ENCODE measurements around the gene SEMA3G. TPM values are rescaled to one million over a fixed set of nuclear protein-coding genes. Genes with fewer than 3 reads are reported as not detected.

Gene SEMA3G
- total RNA-seq, 1 donor from 2014 or later = 8.3 TPM

DNA sequence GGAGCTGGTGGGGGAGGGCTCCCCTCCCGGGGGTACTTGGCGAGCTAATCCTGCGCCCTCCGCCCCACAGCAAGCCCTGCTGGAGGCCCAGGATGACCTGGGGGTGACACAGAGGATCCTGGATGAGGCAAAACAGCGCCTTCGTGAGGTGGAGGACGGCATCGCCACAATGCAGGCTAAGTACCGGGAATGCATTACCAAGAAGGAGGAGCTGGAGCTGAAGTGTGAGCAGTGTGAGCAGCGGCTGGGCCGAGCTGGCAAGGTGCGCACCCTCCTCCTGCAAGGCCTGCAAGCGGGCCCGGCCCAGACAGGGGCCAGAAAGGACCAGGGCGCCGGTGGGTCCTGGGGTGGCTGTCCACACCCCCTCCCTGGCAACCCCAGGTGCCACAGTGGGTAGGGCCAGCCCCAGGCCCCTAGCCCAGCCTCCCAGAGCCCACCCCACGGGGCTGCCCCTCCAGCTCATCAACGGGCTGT is 56.5 kb downstream of the SEMA3G start:
- H3K27me3 ChIP-seq = no peaks in the 10 kb centered on the region
- H3K27ac ChIP-seq = no peak overlapping the region
- intact Hi-C loops (cut with DNase I) = no loop called here
- no peaks in the 10 kb centered on the region for H3K9me3 ChIP-seq
- H3K4me1 ChIP-seq = no peaks in the 10 kb centered on the region
- peaks cover 0 to 6% of the 10 kb centered on the region in 2 donors for H3K36me3 ChIP-seq
- TF ChIP-seq POLR2AphosphoS5 (IDR thresholded peaks at IDR 0.05; ENCODE audit: insufficient read depth in 1 of 2, low read depth in 1 of 2) = no peak
- no peak for TF ChIP-seq POLR2A (IDR thresholded peaks at IDR 0.05)
- TF ChIP-seq, protein P1, sequence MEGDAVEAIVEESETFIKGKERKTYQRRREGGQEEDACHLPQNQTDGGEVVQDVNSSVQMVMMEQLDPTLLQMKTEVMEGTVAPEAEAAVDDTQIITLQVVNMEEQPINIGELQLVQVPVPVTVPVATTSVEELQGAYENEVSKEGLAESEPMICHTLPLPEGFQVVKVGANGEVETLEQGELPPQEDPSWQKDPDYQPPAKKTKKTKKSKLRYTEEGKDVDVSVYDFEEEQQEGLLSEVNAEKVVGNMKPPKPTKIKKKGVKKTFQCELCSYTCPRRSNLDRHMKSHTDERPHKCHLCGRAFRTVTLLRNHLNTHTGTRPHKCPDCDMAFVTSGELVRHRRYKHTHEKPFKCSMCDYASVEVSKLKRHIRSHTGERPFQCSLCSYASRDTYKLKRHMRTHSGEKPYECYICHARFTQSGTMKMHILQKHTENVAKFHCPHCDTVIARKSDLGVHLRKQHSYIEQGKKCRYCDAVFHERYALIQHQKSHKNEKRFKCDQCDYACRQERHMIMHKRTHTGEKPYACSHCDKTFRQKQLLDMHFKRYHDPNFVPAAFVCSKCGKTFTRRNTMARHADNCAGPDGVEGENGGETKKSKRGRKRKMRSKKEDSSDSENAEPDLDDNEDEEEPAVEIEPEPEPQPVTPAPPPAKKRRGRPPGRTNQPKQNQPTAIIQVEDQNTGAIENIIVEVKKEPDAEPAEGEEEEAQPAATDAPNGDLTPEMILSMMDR (IDR thresholded peaks at IDR 0.05) = no peak
- DNase-seq (ENCODE audit: extremely low spot score in 2 of 2) = no peak
- H3K4me3 ChIP-seq = no peak overlapping the region

DNA sequence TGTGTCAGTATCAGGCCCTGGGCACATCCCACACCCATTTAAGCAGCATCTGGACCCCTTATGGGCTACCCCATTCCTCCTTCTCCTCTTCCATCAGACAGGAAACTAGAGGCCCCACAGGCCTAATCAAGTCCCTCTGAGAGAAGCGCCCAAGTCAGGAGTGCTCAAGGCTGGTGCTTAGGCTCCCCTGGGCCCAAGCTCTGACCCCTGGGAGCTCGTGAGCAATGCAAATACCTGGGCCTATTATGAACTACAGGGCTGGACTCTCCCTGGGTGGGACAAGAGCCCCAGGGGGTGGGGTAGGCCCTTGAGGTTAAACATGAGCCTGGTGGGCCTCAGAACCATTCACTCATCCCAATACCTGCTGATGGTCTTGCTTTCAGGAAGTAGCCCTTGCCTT is 57.4 kb downstream of the SEMA3G start:
- Histone ChIP-seq H3K27ac (no peak overlapping the region), H3K27me3 (no peaks in the 10 kb centered on the region), H3K36me3 (no peaks in the 10 kb centered on the region), H3K9me3 (no peaks in the 10 kb centered on the region), H3K4me3 (no peak overlapping the region), H3K4me1 (no peaks in the 10 kb centered on the region)
- intact Hi-C loops (cut with DNase I) = no loop called here
- DNase-seq (ENCODE audit: extremely low spot score in 2 of 2) = no peak
- TF ChIP-seq POLR2AphosphoS5 (IDR thresholded peaks at IDR 0.05; ENCODE audit: insufficient read depth in 1 of 2, low read depth in 1 of 2) (no peak), POLR2A (IDR thresholded peaks at IDR 0.05) (no peak)
- TF ChIP-seq, protein P1 (IDR thresholded peaks at IDR 0.05) = no peak

DNA sequence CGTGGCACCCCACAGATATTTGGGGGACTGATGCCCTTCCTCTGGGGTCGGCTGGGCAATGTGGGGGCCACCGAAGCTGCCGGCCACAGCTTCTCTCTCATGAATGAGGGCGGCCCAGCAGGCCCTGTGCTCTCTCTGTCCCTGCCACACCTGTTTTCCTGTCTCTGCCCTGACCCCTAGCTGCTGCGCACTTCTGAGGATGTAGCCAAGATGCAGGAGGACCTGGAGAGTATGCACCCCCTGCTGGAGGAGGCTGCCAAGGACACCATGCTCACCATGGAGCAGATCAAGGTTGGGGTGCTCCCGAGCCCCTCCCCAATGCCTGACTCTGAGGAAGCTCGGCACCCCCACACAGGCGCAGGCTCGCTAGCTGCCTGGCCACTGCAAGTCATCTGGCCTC is 59.7 kb downstream of the SEMA3G start:
- H3K4me1 ChIP-seq = no peaks in the 10 kb centered on the region
- H3K27me3 ChIP-seq = no peaks in the 10 kb centered on the region
- H3K36me3 ChIP-seq = no peaks in the 10 kb centered on the region
- no peak overlapping the region for H3K27ac ChIP-seq
- intact Hi-C loops (cut with DNase I) = no loop called here
- no peak for DNase-seq (ENCODE audit: extremely low spot score in 2 of 2)
- H3K9me3 ChIP-seq = no peaks in the 10 kb centered on the region
- TF ChIP-seq, protein P1 (IDR thresholded peaks at IDR 0.05) = no peak
- TF ChIP-seq POLR2AphosphoS5 (IDR thresholded peaks at IDR 0.05; ENCODE audit: insufficient read depth in 1 of 2, low read depth in 1 of 2) = no peak
- no peak for TF ChIP-seq POLR2A (IDR thresholded peaks at IDR 0.05)
- no peak overlapping the region for H3K4me3 ChIP-seq

DNA sequence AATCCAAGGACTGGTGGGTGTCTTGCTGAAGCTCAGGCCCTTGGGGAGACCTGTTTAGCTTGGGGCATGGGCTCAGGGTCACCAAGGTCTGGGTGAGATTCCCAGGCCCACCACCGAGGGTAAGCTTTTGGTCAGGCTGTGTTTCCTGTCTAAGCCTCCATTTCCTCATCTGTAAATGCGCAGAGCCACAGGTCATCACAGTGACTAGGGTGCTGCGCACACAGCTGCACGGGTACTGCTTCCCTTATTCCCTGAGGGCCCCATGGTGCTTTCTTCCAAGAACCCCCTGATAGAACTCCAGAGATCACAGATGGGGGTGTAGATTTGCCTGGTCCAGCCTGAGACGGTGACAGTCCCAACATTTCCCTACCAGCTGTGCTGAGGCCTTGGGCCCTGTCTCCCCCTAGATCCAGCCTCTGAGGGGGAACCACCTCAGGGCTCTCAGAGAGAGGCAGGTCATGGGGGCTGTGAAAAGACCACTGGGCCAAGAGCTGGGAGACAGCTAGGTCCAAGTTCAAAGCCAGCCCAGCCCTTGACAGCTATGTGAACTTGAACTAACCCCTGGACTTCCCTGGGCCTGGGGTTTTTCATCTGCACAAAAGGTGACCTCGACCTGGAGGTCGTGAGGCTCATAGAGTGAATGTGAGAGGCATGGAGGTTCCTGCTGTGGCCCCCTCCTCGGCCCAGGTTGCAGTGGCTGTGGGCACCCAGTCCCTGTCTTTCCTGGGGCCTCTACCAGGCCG is 60.7 kb downstream of the SEMA3G start:
- no peak for DNase-seq (ENCODE audit: extremely low spot score in 2 of 2)
- H3K9me3 ChIP-seq = no peaks in the 10 kb centered on the region
- intact Hi-C loops (cut with DNase I) = no loop called here
- H3K4me3 ChIP-seq = no peak overlapping the region
- TF ChIP-seq, protein P1 (IDR thresholded peaks at IDR 0.05) = no peak
- no peak for TF ChIP-seq POLR2AphosphoS5 (IDR thresholded peaks at IDR 0.05; ENCODE audit: insufficient read depth in 1 of 2, low read depth in 1 of 2)
- no peak for TF ChIP-seq POLR2A (IDR thresholded peaks at IDR 0.05)
- H3K27ac ChIP-seq = no peak overlapping the region
- no peaks in the 10 kb centered on the region for H3K4me1 ChIP-seq
- no peaks in the 10 kb centered on the region for H3K27me3 ChIP-seq
- H3K36me3 ChIP-seq = no peaks in the 10 kb centered on the region

DNA sequence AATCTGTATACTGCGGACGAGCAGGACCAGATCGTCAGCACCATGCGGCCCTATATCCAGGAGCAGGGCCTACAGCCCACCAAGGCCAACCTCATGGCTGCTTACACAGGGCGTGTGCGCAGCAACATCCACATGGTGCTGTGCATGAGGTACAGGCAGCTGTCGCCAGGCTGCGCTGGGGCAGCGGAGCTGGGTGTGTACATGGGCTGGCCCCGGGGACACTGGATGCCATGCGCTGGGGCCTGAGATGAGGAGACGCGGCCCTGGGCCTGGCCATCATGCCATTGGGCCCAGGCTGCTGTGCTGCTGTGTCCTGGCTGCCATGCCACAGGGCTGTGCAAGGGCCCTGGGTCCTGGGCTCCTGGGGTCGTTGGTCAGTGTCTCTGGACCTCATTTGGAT is 61.5 kb downstream of the SEMA3G start:
- Histone ChIP-seq H3K27me3 (no peaks in the 10 kb centered on the region), H3K4me1 (no peaks in the 10 kb centered on the region), H3K4me3 (no peak overlapping the region), H3K36me3 (no peaks in the 10 kb centered on the region), H3K9me3 (no peaks in the 10 kb centered on the region), H3K27ac (no peak overlapping the region)
- intact Hi-C loops (cut with DNase I) = no loop called here
- TF ChIP-seq, protein P1 (IDR thresholded peaks at IDR 0.05) = no peak
- no peak for TF ChIP-seq POLR2A (IDR thresholded peaks at IDR 0.05)
- no peak for TF ChIP-seq POLR2AphosphoS5 (IDR thresholded peaks at IDR 0.05; ENCODE audit: insufficient read depth in 1 of 2, low read depth in 1 of 2)
- no peak for DNase-seq (ENCODE audit: extremely low spot score in 2 of 2)
